HCT116 (cell line): Measurements from ENCODE around the gene RTF2.

Experiments used
- EGR1 ChIP-seq: IDR thresholded peaks from 2 replicates; pipeline ENCODE4 v1.6.1; 2012; ENCODE audit warnings: low read depth
- EZH2 ChIP-seq: fragments of 200-600 bp; sonication (generic); IDR thresholded peaks from 2 replicates; pipeline ENCODE4 v1.6.1; 2017; ENCODE audit warnings: antibody characterized with exemption, mixed run types
- JUND ChIP-seq: IDR thresholded peaks from 2 replicates; pipeline ENCODE4 v1.6.1; 2012
- POLR2A ChIP-seq: IDR thresholded peaks from 2 replicates; pipeline ENCODE4 v1.7.0; 2011; ENCODE audit warnings: borderline replicate concordance; ENCODE audit not compliant: insufficient read depth, insufficient read length; ENCODE audit errors: extremely low read depth
- POLR2AphosphoS5 ChIP-seq: IDR thresholded peaks from 2 replicates; pipeline ENCODE4 v1.6.1; 2011; ENCODE audit warnings: mild to moderate bottlenecking, low read depth, low read length, moderate library complexity
- RAD21 ChIP-seq: IDR thresholded peaks from 2 replicates; pipeline ENCODE4 v1.6.1; 2012; ENCODE audit warnings: low read depth, mild to moderate bottlenecking
- TCF7L2 ChIP-seq: IDR thresholded peaks from 2 replicates; pipeline ENCODE4 v1.7.0; 2011; ENCODE audit warnings: borderline replicate concordance, inconsistent platforms; ENCODE audit not compliant: insufficient read depth, insufficient read length; ENCODE audit errors: extremely low read depth
- TF ChIP-seq, protein P1 (sequence below), 3 experiments: fragments of 200-600 bp in 1 of 3; sonication (generic) in 1 of 3; IDR thresholded peaks in 2 of 3; conservative IDR thresholded peaks in 1 of 3; 2 replicates each; pipeline ENCODE4 v1.5.1; 2012 to 2017; ENCODE audit warnings: low read depth in 2 of 3, low read length in 2 of 3, antibody characterized with exemption in 1 of 3, borderline replicate concordance in 1 of 3, control low read depth in 1 of 3, mild to moderate bottlenecking in 1 of 3, mixed read lengths in 1 of 3, mixed run types in 1 of 3, moderate library complexity in 1 of 3; ENCODE audit not compliant: insufficient read depth in 1 of 3
- TF ChIP-seq, protein P2 (sequence below): IDR thresholded peaks from 2 replicates; pipeline ENCODE4 v1.6.1; 2012
- TF ChIP-seq, protein P3 (sequence below): IDR thresholded peaks from 2 replicates; pipeline ENCODE4 v1.6.1; 2012; ENCODE audit warnings: low read depth
- TF ChIP-seq, protein P4 (sequence below): IDR thresholded peaks from 2 replicates; pipeline ENCODE4 v1.6.1; 2012

DNA sequence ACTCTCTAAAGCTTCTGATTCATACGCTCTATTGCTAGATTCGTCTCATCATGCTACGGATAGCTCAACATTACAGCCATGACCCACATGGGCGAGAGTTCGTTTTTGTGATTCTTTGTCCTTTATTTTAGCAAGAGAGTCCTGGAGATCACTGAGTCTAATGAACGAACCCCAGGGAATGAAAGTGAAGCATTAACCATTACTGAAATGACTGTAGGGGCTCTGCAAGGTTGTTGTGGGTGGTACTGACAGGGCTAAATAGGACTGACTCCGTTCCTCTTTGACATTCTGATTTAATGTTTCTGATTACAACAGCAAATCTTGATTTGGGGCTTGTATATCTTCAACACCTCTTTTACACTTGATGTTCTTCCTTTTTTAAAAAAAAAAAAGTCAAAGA, 13.7 kb upstream of the RTF2 start:
- TF ChIP-seq, protein P1, sequence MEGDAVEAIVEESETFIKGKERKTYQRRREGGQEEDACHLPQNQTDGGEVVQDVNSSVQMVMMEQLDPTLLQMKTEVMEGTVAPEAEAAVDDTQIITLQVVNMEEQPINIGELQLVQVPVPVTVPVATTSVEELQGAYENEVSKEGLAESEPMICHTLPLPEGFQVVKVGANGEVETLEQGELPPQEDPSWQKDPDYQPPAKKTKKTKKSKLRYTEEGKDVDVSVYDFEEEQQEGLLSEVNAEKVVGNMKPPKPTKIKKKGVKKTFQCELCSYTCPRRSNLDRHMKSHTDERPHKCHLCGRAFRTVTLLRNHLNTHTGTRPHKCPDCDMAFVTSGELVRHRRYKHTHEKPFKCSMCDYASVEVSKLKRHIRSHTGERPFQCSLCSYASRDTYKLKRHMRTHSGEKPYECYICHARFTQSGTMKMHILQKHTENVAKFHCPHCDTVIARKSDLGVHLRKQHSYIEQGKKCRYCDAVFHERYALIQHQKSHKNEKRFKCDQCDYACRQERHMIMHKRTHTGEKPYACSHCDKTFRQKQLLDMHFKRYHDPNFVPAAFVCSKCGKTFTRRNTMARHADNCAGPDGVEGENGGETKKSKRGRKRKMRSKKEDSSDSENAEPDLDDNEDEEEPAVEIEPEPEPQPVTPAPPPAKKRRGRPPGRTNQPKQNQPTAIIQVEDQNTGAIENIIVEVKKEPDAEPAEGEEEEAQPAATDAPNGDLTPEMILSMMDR (IDR thresholded peaks at IDR 0.05 in 2 of 3, conservative IDR thresholded peaks at IDR 0.05 in 1 of 3; ENCODE audit: borderline replicate concordance in 1 of 3, insufficient read depth in 1 of 3, low read depth in 2 of 3, low read length in 2 of 3) = no peak
- TF ChIP-seq POLR2A (no peak), TCF7L2 (no peak), EZH2 (no peak), RAD21 (no peak), EGR1 (no peak), JUND (no peak), POLR2AphosphoS5 (no peak)
- TF ChIP-seq, protein P2, sequence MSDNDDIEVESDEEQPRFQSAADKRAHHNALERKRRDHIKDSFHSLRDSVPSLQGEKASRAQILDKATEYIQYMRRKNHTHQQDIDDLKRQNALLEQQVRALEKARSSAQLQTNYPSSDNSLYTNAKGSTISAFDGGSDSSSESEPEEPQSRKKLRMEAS = no peak
- TF ChIP-seq, protein P3, sequence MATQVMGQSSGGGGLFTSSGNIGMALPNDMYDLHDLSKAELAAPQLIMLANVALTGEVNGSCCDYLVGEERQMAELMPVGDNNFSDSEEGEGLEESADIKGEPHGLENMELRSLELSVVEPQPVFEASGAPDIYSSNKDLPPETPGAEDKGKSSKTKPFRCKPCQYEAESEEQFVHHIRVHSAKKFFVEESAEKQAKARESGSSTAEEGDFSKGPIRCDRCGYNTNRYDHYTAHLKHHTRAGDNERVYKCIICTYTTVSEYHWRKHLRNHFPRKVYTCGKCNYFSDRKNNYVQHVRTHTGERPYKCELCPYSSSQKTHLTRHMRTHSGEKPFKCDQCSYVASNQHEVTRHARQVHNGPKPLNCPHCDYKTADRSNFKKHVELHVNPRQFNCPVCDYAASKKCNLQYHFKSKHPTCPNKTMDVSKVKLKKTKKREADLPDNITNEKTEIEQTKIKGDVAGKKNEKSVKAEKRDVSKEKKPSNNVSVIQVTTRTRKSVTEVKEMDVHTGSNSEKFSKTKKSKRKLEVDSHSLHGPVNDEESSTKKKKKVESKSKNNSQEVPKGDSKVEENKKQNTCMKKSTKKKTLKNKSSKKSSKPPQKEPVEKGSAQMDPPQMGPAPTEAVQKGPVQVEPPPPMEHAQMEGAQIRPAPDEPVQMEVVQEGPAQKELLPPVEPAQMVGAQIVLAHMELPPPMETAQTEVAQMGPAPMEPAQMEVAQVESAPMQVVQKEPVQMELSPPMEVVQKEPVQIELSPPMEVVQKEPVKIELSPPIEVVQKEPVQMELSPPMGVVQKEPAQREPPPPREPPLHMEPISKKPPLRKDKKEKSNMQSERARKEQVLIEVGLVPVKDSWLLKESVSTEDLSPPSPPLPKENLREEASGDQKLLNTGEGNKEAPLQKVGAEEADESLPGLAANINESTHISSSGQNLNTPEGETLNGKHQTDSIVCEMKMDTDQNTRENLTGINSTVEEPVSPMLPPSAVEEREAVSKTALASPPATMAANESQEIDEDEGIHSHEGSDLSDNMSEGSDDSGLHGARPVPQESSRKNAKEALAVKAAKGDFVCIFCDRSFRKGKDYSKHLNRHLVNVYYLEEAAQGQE = no peak
- TF ChIP-seq, protein P4, sequence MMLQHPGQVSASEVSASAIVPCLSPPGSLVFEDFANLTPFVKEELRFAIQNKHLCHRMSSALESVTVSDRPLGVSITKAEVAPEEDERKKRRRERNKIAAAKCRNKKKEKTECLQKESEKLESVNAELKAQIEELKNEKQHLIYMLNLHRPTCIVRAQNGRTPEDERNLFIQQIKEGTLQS = no peak
